HG03175 (cell line): ENCODE results near the gene TARS2.

Source experiments
- ATAC-seq: cut with Tn5 transposase; IDR thresholded peaks from one replicate; pipeline ENCODE4 v1.9.1; 2021; ENCODE audit warnings: mild to moderate bottlenecking, moderate library complexity; ENCODE audit not compliant: unreplicated experiment

Gene TARS2, protein sequence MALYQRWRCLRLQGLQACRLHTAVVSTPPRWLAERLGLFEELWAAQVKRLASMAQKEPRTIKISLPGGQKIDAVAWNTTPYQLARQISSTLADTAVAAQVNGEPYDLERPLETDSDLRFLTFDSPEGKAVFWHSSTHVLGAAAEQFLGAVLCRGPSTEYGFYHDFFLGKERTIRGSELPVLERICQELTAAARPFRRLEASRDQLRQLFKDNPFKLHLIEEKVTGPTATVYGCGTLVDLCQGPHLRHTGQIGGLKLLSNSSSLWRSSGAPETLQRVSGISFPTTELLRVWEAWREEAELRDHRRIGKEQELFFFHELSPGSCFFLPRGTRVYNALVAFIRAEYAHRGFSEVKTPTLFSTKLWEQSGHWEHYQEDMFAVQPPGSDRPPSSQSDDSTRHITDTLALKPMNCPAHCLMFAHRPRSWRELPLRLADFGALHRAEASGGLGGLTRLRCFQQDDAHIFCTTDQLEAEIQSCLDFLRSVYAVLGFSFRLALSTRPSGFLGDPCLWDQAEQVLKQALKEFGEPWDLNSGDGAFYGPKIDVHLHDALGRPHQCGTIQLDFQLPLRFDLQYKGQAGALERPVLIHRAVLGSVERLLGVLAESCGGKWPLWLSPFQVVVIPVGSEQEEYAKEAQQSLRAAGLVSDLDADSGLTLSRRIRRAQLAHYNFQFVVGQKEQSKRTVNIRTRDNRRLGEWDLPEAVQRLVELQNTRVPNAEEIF

DNA sequence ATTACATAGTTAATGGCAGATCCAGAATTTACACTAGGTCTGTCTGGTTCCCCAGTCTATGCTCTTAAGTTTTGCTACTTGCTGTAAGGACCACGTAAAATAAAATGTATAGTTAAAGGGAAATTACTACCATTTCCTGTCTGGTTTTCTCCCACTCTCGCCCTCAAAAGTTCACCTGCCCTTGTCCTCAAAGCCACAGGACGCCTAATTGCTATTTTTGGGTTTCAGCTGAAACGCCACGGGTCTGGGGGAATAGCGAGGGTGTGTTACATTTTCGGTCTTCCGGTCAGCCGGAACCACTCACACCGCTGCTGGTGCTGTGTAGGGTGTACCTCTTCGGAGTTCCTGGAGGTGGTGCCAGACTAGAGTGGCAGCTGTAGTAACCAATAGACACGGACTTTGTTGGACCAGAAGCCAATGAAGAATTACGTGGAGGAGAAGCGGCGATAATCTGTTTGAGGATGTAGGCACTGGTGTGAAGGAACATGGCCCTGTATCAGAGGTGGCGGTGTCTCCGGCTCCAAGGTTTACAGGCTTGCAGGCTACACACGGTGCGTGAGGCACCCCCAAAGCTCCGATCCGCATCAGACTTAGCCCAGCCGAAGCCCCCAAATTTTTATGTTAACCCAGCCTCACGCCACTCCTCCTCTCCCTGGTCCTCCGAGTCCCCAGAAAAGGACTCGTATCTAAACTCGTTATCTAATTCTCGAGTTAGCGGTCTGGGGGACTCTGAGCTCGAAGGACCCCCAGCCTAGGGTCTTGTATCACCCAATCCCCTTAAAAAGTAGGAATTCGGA, at the start of gene TARS2:
Gene TARS2 (plus strand): TSS at position 454 of the 797 bp plus-strand sequence. CDS start 32 bp downstream, at position 486.
- peak; percentile 100 for ATAC-seq

DNA sequence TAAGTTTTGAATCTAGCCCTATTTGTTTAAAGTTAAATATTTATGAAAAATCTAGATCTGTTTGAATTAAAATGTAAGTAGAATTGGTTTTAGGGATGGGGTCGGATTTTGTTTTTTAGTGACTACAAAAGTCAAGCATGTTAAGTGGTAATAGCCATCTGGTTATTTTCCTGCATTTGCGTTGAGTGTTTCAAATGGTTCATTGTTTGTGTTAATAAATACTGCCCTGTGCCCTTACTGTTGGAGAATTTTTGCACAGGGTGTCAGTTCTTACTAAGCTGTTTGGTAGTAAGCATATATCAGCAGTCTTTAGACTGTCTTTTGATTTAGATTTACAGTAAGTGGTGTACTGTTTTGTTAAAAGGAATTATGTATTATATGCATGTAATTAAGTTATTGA, 46.1 kb upstream of the TARS2 start:
- ATAC-seq: no peak

DNA sequence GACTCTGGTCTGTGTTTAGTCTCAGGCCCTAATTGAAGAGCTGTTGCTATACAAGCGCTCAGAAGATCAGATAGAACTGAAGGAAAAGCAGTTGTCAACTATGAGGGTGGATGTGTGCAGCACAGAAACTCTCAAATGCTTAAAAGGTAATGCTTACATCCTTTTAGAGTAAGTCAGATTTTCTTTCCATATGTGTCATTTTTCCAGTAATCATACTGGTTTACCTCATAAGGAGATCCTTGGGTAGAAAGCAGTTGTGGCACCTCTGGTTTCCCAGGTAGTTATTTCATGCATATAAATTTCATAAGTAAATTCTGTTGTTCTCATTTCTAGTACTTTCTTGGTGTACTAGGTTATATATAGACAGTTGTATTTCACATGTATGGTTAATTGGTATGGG, 43.0 kb upstream of the TARS2 start:
- no peak for ATAC-seq

DNA sequence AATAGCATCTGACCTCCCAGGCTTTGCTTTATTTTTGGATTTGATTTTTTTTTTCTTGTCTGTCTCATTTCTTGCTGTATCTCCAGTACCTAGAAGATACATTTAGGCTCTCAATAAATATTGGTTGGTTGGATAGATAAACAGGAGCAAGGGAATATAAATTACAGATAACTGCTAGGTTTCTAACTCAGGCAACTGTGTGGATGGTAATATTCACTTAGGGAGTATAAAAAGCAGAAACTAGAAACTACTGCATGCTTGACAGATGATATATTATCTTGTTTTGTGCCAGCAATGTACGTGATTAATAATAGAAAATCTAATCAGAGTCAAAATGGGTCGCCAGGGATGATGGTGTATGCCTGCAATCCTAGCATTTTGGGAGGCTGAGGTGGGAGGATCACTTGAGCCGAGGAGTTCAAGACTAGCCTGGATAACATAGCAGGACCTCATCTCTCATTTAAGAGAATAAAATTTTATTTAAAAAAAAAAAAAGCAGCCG, 31.0 kb upstream of the TARS2 start:
- ATAC-seq: no peak

DNA sequence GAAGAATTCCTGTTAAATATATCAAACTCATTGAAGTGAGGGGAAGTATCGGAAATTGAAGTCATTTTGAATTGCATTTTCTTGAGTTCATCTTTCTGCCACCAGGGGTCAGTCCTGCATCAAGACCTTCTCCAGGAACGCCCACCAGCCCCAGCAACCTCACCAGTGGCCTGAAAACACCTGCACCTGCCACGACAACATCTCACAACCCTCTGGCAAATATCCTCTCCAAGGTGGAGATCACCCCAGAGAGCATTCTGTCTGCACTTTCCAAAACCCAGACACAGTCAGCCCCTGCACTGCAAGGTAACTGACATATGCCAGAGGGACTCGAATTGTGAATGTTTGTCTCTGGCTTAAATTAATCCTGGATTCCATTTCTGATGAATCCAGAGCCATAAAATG, 22.8 kb upstream of the TARS2 start:
- no peak for ATAC-seq

DNA sequence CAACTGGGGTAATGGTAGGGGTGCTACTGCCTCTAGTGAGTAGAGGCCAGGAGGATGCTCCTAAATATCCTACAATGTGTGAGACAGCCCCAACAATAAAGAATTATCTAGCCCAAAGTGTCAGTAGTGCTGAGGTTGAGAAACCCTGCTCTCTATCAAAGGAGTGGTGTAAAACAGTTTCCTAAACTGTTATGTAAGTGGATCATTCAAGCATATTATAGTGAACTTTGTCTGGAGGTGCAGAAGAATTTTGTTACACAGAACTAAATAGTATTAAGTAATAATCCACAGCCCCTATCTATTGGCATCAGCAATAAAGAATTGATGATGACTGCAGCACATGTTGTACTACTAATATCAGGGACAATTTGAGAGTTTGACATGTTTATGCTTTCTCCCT, 20.3 kb upstream of the TARS2 start:
- ATAC-seq: no peak

DNA sequence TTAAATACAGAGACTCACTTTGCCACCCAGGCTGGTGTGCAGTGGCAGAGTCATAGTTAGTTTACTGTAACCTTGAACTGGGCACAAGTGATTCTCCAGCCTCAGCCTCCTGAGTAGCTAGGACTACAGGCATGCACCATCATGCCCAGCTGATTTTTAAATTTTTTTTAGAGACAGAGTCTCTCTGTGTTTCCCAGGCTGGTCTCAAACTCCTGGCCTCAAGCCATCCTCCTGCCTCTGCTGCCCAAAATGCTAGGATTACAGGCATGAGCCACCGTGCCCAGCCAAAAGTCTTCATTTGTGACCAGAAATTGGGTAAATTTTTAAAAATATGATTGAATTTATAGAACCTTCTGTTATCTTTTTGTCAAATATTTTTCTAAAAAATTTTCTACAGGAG, 17.9 kb upstream of the TARS2 start:
- ATAC-seq: no peak

DNA sequence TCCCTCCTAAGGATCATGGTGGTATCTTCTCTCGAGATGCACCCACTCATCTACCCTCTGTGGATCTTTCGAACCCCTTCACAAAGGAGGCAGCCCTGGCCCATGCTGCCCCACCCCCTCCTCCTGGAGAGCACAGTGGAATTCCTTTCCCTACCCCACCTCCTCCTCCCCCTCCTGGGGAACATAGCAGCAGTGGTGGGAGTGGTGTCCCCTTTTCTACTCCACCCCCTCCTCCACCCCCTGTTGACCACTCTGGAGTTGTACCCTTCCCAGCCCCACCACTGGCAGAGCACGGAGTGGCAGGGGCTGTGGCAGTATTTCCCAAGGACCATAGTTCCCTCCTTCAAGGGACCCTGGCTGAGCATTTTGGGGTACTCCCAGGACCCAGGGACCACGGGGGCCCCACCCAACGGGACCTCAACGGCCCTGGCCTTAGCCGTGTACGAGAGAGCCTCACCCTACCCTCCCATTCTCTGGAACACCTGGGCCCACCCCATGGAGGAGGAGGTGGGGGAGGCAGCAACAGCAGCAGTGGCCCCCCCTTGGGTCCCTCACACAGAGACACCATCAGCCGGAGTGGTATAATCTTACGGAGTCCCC, 14.5 kb upstream of the TARS2 start:
- ATAC-seq: no peak

DNA sequence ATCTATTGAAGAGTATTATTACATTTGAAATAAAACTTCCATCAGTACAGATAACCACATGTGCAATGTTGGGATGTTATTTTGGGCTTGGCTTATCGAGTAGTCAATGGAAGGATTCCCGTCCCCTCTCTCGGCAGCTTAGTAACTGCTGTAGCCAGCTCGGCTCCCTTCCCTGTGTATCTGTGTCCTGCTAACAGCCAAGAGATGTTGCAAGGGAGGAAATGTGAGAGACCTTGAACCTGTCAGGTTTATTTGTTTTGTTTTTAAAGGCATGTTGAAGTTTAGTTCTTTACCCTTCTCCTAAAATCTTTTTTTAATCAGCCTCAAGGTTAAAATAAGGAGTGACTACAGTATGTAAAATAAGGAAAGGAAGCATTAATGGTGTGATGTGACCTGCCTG, 13.6 kb upstream of the TARS2 start:
- ATAC-seq: no peak

DNA sequence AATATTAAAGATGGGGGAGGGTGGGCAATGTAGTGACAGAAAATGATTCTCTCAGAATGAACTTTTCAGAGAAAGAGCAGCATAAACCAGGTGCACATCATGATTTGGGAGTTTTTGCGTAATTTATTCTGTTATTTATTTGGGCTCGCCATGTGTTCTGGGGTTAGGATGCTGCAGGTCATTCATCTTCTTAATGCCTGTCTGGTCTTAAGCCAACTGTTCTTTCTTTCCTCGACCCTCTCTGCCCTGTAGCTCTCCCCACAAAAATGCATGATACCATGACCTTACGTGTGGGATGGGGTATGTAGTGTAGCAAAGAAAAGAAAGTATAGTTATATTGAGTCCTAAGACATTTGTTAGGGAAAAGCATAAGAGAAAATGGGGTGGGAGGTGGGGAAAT, 12.3 kb upstream of the TARS2 start:
- ATAC-seq: no peak

DNA sequence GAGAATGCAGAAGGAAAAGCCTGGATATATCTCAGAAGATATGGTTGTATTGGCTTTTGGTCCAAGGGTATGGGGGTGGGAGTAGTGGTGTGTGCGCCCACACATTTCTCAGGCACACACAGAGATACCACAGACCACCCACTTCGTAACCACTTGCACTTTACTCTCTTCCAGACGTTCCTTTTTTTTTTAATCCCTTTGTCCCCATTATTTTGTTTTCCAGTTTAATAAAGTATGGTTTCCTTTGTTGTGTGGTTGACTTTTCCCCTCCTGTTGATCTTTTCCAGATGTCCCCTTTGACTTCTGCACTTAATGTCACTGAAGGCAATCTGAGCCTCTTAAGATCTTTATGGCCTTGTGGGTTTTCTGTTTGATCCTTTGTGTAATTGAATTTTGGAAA, 10.5 kb upstream of the TARS2 start:
- ATAC-seq: no peak

DNA sequence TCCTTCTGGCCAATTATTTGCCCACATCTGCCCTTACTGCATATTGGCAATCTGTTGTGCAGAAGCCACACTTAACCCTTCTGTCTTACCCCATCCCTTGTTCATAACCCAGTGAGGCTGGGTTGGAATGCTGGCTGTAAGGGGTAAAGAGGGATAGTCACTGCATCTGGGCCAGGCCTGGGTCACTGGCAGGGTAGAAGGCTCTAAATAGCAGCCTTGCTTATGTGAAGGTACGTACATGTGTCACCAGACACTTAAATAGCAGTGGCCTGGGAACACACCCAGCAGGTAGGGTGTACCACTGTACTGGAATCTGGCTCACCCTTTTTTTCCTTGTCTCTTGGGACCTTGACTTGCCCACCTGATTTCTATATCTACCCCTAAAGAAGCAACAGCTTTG, 9.9 kb upstream of the TARS2 start:
- no peak for ATAC-seq

DNA sequence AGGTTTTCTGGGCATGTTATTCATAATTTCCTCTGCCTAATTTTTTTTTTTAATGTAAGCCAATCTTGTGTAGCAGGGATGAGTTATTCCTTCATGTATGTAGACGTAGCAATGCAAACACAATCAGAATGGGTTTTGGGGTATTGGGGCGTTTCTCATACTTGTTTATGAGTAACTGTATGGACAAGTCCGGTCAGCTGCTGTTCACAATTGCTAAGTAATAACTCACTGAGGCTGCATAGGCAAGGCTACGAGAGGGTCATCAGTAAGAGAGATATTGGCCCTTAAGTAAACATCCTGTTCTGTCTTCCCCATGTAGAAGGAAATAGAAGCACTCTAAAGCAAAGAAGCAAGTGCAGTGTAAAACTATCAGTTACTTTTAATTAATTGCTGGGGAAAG, 9.5 kb upstream of the TARS2 start:
- no peak for ATAC-seq

DNA sequence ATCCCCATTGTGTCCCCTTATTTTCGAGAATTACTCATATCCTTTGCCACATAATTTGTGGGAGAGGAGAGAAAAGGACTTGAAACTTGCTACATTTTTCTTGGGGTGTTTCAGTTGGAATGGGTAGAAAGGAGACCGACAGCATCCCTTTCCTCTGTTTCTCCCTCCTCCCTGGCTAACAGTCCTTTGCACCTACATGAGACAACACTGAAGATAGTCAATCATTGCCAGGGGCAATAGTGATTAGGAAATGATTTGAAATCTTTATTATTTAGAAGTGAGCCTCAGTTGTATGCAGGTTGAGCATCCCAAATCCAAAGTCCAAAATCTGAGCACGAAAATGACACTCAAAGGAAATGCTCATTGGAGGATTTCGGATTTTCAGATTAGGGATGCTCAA, 7.8 kb upstream of the TARS2 start:
- ATAC-seq: no peak

DNA sequence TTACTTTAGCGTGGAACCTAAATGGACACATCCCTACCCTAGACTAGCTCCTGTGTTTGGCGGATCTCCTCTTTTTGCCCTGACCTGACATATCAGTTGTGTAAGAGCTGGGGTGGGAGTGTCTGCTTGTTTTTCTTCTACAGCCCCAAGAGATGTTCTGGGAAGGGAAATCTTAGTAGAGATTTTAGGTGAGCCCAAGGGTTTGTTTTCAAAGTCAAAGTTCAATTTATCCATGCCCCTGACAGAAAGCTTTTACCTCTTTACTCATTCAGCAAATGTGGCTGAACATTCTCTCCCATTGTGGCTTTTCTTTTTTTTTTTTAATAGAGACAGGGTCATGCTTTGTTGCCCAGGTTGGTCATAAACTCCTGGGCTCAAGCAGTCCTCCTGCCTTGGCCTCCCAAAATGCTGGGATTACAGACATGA, 7.3 kb upstream of the TARS2 start:
- ATAC-seq: no peak

DNA sequence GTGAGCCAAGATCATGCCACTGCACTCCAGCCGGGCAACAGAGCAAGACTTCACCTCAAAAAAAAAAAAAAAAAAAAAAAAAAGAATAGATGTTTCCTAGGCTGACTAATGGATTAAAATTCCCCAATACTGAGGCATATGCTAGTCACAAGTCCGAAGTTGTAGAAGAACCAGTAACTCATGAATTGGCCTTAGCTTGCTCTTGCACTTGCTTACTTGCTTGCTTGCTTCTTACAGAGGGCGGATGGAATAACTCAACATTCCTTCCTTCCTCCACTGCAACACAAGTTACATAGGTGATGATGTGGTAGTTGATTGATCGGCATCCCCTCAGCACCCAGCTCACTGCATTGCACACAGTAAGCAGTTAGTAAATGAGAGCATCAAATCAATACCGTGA, 2.8 kb upstream of the TARS2 start:
- ATAC-seq: no peak

DNA sequence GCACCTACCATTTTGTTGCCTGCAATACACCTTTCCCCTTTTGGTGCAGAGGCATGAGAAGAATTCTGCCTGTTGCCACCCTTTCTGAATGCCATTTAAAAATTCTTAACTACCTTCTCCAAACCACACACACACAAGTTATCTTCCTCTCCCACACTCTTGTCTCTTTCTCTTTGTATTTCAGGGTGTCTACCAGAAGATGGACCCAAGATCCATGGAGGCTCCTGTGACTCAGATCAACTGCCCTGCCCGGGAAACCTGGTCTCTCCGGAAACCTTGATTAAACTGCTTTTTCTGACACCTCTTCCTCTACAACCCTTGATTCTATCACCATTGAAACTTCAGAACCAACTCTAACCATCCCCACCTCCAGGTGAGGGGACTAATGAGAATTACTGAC, 2.4 kb upstream of the TARS2 start:
- ATAC-seq: no peak

DNA sequence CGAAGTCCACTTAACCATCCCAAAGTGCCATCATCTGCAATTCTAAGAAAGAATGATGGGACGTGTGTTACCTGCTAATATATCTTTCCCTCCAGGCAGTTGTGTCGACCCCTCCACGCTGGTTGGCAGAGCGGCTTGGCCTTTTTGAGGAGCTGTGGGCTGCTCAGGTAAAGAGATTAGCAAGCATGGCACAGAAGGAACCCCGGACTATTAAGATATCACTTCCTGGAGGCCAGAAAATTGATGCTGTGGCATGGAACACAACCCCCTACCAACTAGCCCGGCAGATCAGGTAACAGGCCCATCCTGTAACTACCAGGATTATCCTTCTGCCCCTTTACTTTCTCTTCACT, 520 bp downstream of the TARS2 start:
- no peak for ATAC-seq

DNA sequence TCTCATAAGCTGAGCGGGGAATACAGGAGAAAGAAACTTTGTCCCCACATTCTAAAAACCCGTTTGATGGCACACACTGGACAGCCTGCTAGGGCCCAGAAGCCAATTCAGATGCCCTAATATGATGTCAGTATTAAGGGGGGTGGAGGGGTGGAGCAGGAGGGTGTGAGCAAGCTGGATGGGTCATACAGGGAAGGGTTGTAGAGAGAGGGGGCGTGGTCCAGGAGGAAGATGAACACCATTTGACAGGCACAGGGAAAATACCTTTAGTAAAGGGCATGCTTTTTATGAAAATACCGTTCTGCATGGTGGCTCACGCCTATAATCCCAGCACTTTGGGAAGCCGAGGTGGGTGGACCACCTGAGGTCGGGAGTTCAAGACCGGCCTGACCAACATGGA, 6.0 kb downstream of the TARS2 start:
- no peak for ATAC-seq

DNA sequence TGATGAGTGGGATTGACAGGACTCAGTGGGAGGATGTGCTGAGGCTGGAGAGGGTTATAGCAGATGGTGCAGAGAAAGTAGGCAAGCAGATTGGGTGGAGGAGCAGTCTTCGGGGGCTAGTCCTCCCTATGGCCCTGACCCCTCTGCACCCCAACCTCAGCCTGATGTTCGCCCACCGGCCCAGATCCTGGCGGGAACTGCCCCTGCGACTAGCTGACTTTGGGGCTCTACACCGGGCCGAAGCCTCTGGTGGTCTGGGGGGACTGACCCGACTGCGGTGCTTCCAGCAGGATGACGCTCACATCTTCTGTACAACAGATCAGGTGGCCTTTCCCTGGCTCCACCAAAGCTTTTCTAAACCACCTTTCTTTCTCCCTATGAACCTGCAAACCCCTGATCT, 11.1 kb downstream of the TARS2 start:
- ATAC-seq: no peak

DNA sequence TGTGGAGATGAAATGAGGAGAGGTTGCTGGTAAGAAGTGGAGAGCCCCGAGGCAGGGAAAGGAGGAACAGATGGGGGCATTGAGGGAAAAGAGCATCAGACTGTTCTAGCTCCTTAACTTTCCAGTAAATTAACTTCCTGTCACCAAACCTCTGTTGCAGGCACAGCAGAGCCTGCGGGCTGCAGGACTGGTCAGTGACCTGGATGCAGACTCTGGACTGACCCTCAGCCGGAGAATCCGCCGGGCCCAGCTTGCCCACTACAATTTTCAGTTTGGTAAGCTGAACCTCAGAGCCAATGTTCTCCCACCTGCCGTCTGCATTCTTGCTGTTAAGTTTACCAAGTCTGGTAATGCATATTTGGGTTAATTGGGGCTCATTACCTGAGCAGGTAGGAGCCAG, 18.2 kb downstream of the TARS2 start:
- no peak for ATAC-seq
